NOMO-1 (cell line): Measurements from ENCODE around the gene IRF4.
"Not testable (repeated sequence)": the region's sequence is repeated elsewhere in the genome, so short reads cannot be mapped to it uniquely, and the experiment has no call there.

Source experiments
- DNase-seq, 2 experiments: peaks; one replicate each; lab custom pipeline; 2025; ENCODE audit not compliant: unreplicated experiment in 2 of 2; lab: John Stamatoyannopoulos, UW

The IRF4 gene

DNA sequence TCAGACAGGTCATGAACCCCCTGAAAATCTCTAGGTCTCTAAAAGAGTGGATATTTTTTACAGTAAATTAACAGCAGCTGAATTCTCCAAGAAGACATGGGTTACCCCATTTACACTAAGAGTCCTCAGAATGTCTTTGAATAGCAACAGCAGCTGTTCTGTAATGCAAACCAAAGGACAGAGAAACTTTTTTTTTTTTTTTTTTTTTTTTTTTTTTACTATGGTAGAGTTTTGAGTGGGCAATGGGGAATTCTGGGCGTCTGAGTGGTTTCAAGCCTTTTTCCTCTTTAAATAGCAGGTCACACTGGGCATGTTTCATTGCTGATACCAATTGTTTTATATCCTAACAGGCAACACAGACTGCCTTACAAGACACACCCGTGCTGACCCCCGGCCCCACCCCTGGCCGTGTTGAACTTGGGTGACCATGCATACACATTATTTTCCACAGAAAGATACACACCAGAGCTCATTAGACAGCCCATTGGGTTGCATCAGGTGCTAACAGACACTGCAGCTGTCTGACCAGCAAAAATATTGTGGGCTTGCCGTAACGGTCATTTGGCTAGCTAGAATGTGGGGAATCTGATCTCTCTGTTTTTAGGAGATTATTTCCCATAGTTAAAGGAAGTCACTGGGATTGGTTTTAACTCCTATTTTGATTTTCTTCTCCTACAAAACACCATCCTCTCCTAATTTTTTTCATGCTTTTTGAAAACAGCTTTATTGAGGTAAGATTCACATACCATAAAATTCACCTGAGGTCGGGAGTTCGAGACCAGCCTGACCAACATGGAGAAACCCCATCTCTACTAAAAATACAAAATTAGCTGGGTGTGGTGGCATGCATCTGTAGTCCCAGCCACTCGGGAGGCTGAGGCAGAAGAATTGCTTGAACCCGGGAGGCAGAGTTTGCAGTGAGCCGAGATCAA, 26.7 kb upstream of the IRF4 start:
- DNase-seq, result no peak

GRCh38 chr6:365835-366234, 25.7 kb upstream of the IRF4 start:
- no peak for DNase-seq

DNA sequence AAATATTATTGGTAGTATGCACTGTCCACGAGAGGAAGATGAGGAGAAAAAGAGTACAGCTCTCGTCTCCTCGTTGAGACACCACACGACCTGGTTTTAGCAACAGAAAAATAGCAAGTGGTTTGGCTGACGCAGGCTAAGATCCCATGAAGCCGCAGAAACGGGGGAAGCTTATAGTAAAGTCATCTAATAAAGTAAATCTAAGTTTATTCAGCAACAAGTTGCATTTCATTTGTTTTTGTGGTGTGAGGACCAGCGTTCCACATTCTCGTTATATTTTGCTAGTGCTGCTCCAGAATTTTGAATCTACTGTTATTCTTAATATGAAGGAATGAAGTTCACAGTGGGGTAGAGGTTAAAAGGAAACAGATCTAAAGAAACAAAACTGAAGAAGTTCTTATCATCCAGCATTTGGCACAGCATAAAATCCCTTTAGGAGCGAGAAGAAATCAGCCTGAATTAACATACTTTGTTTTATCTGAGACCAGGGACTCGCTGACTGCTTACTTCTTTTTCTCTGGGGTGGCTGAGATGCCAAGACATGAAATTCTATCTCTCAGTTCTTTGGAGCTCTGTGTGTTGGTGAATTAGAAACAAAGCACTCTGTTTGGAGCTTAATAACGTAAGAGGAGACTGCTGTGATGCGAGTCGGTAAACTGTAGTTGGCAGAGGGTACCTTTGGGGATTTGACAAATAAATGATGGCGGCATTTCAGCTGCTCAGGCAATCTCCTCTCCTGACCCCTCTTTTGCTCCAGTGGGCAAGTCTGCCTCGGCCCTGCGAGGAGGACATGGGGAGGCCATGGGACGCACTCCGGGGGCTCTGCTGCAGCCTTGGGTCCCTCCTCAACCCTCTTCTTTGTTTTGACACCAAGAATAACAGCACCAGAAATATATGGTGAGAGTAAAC, 24.9 kb upstream of the IRF4 start:
- DNase-seq, result no peak

DNA sequence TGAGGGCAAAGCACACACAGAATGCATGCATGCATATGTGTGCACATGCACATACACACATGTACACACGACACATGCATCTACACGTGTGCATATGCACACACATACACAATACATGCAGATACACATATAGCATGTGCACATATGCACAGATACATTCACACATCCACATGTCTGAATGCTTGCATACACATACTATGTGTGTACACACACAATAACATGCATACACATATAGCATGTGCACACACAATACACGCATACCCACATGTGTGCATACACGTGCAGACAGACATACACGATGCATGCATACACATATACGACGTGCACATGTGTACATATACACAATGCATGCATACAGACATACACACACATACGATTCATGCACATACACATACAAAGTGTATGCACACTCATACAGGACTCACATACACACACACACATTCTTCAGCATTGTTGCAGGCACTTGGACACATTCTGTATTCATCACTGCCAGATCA, 24.2 kb upstream of the IRF4 start:
- DNase-seq, result no peak

GRCh38 chr6:367891-368630, 23.5 kb upstream of the IRF4 start:
- DNase-seq, result no peak

DNA sequence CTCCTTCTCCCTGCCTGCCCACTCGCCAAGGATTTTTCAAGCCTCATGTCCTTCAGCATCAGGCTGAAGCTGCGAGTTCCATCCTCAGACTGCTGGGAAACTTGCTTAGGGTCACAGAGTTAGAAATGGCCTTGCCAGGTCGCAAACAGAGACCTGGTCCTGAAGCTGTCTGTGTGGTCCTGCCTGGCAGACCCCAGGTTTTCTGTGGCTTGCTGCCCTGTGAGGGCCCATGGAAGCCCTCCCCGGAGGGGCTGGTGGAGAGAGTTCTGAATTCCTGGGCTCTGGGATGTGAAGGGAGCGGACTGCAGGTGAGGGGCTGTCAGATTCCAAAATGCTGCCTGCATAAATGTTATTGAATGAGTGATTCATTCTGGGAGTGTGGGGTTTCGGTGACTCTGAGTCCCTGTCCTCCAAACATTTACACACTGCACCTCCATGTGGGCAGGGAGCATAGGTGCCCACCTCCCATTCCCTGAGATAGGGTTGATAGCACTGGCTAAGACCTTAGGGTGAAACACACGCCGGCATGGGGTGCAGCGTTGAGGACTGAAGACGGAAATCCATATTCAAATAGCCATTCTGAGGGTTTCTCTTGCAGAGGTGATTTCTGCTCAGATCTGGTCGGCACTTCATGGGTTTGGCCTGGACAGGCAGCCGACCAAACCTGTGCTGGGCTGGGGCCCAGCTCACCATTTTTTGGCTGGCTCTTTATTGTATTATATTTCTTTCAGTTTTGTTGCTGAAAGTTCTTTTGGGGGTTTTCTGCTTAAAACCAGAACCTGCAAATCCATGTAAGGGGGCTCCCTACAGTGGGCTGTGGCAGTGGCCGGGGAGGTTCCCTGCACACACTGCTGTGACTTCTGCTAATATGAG, 21.8 kb upstream of the IRF4 start:
- DNase-seq, result no peak

GRCh38 chr6:370555-370954, 21.0 kb upstream of the IRF4 start:
- no peak for DNase-seq

DNA sequence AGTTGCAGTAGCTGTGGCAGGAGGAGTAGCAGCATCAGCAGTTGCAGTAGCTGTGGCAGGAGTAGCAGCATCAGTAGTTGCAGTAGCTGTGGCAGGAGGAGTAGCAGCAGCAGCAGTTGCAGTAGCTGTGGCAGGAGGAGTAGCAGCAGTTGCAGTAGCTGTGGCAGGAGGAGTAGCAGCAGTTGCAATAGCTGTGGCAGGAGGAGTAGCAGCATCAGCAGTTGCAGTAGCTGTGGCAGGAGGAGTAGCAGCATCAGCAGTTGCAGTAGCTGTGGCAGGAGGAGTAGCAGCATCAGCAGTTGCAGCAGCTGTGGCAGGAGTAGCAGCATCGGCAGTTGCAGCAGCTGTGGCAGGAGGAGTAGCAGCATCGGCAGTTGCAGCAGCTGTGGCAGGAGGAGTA, 19.7 kb upstream of the IRF4 start:
- not testable (repeated sequence) for DNase-seq

DNA sequence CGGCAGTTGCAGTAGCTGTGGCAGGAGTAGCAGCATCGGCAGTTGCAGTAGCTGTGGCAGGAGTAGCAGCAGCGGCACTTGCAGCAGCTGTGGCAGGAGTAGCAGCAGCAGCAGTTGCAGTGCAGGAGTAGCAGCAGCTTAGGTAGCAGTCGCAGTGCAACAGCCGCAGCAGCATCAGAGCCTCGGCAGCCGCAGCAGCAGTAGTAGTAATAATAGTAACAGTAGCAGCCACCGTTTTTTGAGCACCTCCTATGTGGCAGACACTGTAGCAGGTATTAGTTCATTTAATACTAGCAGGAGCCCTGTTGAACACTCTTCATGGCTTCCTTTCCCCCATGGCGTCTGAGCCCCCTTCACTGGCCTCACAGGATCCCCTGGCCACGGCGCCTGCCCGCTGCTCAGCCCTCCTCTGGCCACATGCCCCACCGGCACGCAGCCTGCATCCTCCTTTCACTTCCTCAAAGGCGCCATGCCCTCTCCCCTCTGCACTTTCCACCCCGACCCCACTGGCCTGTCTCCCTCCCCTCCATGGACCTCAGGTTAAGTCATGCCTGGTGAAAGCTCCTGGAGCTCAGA, 19.1 kb upstream of the IRF4 start:
- DNase-seq, result no peak

- DNase-seq, result no peak
Measured at GRCh38 chr6:373031-373430, 18.5 kb upstream of the IRF4 start.

DNA sequence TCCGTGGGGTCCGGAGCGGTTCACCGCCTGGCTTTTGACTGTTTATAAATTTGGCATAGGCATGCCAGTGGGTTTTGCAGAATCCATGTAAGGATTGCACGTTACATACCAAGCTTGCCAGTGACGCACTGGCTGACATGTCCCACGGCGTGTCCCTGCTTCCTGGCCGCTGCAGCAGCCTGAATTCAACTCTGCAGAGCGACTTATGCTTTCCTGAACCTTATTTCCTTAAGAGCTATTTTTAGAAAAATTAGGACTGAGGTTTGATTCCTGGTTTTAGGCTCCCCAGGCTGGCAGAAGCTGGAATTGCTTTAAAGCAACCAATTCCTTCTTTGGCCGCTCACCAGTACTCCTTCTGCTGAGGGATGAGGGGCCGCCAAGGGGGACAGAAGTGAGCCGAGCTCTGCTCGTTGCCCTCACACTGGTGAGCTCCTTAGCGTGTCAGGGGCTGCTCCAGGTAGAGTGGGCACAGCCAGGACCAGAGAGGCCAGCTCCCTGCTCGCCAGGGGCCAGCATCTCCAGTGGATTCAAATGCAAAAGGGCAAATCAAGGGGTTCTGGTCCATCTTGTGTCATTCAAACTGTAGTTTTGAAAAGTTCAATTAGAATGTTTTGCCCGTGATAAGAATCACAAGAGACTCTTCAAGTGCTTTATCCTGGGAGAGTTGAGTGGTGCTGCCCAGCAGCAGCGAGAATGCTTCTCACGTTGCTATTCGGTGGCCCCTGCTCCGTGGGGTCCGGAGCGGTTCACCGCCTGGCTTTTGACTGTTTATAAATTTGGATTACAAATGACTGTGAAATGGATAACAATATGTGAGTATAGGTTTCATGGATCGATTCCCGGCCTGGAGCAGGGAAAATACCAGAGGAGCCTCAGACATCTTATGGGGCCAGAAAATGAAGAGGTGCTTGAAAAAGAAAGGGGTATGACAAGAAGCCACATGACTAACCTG, 17.5 kb upstream of the IRF4 start:
- DNase-seq, result no peak

- no peak for DNase-seq
Measured at GRCh38 chr6:374956-375355, 16.6 kb upstream of the IRF4 start.

DNA sequence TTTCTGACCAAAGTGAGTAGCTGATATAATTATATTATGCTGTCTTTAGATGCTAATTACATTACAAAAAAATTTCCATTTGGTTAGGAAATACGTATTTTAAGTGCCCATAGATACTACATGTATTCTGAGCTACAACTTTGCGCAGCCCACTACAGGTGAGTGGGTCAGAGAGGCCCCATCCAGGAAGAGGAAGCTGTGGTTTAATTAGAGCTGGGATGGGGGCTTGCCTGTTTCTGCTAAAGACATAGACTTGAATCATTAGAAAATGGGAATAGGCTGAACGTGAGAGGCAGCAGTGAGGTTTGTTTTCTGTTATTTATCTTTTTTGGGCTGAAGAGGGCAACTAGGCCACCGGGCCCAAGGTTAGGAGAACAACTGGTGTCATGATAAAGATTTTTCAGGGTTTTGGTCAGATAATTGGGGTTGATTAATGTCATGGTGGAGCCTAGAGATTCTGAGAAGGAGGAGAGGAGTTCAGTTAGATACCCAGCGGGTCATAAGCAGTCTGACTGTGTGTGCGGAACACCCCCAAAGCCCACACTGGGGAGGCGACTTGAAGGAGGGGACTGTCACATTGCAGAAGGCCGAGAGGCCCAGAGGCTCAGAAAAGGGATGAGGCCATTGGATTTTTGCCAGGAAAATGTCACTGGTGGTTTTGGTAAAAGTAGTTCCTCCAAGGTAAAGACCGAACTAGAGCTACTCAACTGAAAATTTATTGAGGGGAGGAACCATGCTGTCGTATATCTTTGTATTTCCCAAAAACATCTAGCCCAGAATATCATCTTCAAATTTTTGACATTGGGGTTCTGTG, 14.5 kb upstream of the IRF4 start:
- DNase-seq, result no peak

- DNase-seq, result not testable (repeated sequence)
Measured at GRCh38 chr6:377641-378020, 13.9 kb upstream of the IRF4 start.

DNA sequence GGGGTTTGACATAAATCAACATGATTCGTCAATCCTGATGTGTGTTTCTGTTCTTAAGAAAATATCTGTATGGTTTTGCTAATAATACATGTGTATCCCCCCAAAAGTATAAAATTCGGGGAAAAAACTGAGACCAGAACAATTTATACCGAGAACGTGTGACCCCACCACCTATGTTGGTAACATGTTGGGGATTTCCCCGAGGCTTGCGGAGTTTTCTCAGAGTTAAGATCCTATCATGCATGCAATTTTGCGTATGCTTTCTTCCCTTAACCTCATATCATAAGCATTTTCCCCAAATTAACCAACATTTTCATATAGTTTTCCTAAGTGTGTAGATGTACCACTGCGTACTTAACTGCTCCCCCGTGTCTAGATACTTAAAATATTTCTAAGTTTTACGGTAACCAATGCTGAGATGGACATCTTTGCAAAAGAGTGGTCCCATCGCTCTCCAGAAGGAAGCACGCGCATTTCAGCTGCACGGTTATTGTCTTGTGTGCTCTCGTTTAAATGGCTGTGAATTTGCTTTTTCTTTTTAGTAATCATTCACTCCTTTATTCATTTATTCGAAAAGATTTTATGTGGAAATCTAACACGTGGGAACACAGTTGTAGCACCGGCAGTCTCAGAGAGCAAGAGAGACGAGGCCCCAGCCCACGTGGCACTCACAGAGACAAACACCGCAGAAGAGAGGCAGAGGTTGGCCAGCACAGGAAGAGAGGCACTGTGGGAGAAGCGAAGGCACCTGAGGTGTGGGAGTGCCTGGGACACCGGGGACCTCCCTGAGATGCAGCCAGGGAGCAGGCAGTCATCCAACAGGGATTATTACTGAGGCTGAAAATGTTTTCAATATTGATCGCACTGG, 13.2 kb upstream of the IRF4 start:
- no peak for DNase-seq

DNA sequence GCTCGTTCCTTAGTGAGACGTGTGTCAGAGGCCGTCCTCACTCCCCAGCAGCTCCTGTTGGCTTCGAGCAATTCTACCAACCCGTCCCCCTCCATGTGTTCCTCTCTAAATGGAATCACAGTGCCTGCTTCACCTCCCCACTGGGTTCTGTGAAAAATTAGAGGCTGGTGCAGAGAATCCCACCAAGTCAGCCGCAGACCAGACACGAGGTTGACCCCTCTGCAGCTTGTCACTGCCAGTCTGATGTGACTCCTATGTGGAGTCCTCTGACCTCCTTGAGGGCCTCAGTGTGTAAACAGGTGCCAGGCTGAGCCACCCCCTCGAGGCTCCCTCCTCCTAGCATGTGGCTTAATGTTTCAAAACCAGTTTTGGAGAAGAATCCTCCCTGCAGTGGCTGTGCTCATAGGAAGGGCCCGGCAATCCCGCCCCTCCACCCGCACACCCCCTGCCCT, 12.6 kb upstream of the IRF4 start:
- no peak for DNase-seq
